Mucosa of stomach (tissue), 1 donor: ENCODE results near the gene LEMD2.

Experiments
- H3K27me3 ChIP-seq: one replicate; pipeline ENCODE4 v1.7.0; 2013; ENCODE audit warnings: mild to moderate bottlenecking, low read length; ENCODE audit not compliant: control insufficient read depth, insufficient read depth
- H3K36me3 ChIP-seq: one replicate; pipeline ENCODE4 v1.7.0; 2013; ENCODE audit warnings: low read length; ENCODE audit not compliant: control insufficient read depth, insufficient read depth
- H3K4me1 ChIP-seq: one replicate; pipeline ENCODE4 v1.7.0; 2013; ENCODE audit warnings: mild to moderate bottlenecking, low read length; ENCODE audit not compliant: control insufficient read depth, insufficient read depth
- H3K4me3 ChIP-seq: one replicate; pipeline ENCODE4 v1.7.0; 2013; ENCODE audit warnings: low read length
- H3K9ac ChIP-seq: one replicate; pipeline ENCODE4 v1.7.0; 2013; ENCODE audit warnings: mild to moderate bottlenecking, low read length, moderate library complexity
- H3K9me3 ChIP-seq: one replicate; pipeline ENCODE4 v1.7.0; 2013; ENCODE audit warnings: mild to moderate bottlenecking, low read length, moderate library complexity; ENCODE audit not compliant: control insufficient read depth
- donor health status: Pancreatic carcinoma.

Gene LEMD2

GRCh38 chr6:33766921-33767907 is 21.7 kb downstream of the LEMD2 start:
- no peaks in the 10 kb centered on the region for H3K9me3 ChIP-seq
- no peak overlapping the region for H3K4me3 ChIP-seq
- peaks cover 25% of the 10 kb centered on the region for H3K4me1 ChIP-seq
- no peaks in the 10 kb centered on the region for H3K36me3 ChIP-seq
- H3K27me3 ChIP-seq: peaks cover 10% of the 10 kb centered on the region
- H3K9ac ChIP-seq: no peak overlapping the region

GRCh38 chr6:33765368-33765767 is 23.6 kb downstream of the LEMD2 start:
- no peaks in the 10 kb centered on the region for H3K36me3 ChIP-seq
- no peak overlapping the region for H3K9ac ChIP-seq
- H3K4me3 ChIP-seq: no peak overlapping the region
- H3K4me1 ChIP-seq: peaks cover 30% of the 10 kb centered on the region
- peaks cover 10% of the 10 kb centered on the region for H3K27me3 ChIP-seq
- H3K9me3 ChIP-seq: no peaks in the 10 kb centered on the region

GRCh38 chr6:33764036-33764435 is 24.9 kb downstream of the LEMD2 start:
- Histone ChIP-seq H3K9me3 (no peaks in the 10 kb centered on the region), H3K27me3 (no peaks in the 10 kb centered on the region), H3K9ac (no peak overlapping the region), H3K36me3 (no peaks in the 10 kb centered on the region), H3K4me3 (no peak overlapping the region), H3K4me1 (peaks cover 35% of the 10 kb centered on the region)

GRCh38 chr6:33763483-33763882 is 25.4 kb downstream of the LEMD2 start:
- Histone ChIP-seq H3K36me3 (no peaks in the 10 kb centered on the region), H3K9me3 (no peaks in the 10 kb centered on the region), H3K4me1 (peaks cover 32% of the 10 kb centered on the region), H3K27me3 (no peaks in the 10 kb centered on the region), H3K4me3 (no peak overlapping the region), H3K9ac (no peak overlapping the region)

GRCh38 chr6:33762713-33763112 is 26.2 kb downstream of the LEMD2 start:
- no peak overlapping the region for H3K4me3 ChIP-seq
- H3K9me3 ChIP-seq: no peaks in the 10 kb centered on the region
- peaks cover 38% of the 10 kb centered on the region for H3K4me1 ChIP-seq
- no peak overlapping the region for H3K9ac ChIP-seq
- H3K27me3 ChIP-seq: no peaks in the 10 kb centered on the region
- H3K36me3 ChIP-seq: no peaks in the 10 kb centered on the region

- no peaks in the 10 kb centered on the region for H3K9me3 ChIP-seq
- H3K4me3 ChIP-seq: no peak overlapping the region
These were observed 26.9 kb downstream of the LEMD2 start for GRCh38 chr6:33761922-33762629.

GRCh38 chr6:33761581-33761921 is 27.4 kb downstream of the LEMD2 start:
- Histone ChIP-seq H3K9ac (peak overlapping the region; percentile 8), H3K9me3 (no peaks in the 10 kb centered on the region), H3K27me3 (no peaks in the 10 kb centered on the region), H3K4me1 (peaks cover 48% of the 10 kb centered on the region), H3K4me3 (no peak overlapping the region), H3K36me3 (no peaks in the 10 kb centered on the region)

More at GRCh38 chr6:33761922-33762629, 26.9 kb downstream of the LEMD2 start:
- H3K4me1 ChIP-seq: peaks cover 44% of the 10 kb centered on the region
- no peaks in the 10 kb centered on the region for H3K27me3 ChIP-seq
- peak overlapping the region; percentile 35 for H3K9ac ChIP-seq
- H3K36me3 ChIP-seq: no peaks in the 10 kb centered on the region

- Histone ChIP-seq H3K36me3 (no peaks in the 10 kb centered on the region), H3K27me3 (no peaks in the 10 kb centered on the region), H3K4me1 (peaks cover 53% of the 10 kb centered on the region), H3K4me3 (no peak overlapping the region), H3K9ac (no peak overlapping the region), H3K9me3 (no peaks in the 10 kb centered on the region)
These were observed 28.9 kb downstream of the LEMD2 start for GRCh38 chr6:33759887-33760629.

- Histone ChIP-seq H3K4me3 (no peak overlapping the region), H3K36me3 (no peaks in the 10 kb centered on the region), H3K27me3 (no peaks in the 10 kb centered on the region), H3K9ac (no peak overlapping the region), H3K4me1 (peaks cover 53% of the 10 kb centered on the region), H3K9me3 (no peaks in the 10 kb centered on the region)
These were observed 30.1 kb downstream of the LEMD2 start for GRCh38 chr6:33758815-33759216.

GRCh38 chr6:33757906-33758305 is 31.0 kb downstream of the LEMD2 start:
- H3K27me3 ChIP-seq: no peaks in the 10 kb centered on the region
- H3K9me3 ChIP-seq: no peaks in the 10 kb centered on the region
- H3K4me3 ChIP-seq: no peak overlapping the region
- H3K9ac ChIP-seq: no peak overlapping the region
- peaks cover 53% of the 10 kb centered on the region for H3K4me1 ChIP-seq
- H3K36me3 ChIP-seq: no peaks in the 10 kb centered on the region

- Histone ChIP-seq H3K36me3 (no peaks in the 10 kb centered on the region), H3K4me1 (peaks cover 58% of the 10 kb centered on the region), H3K27me3 (no peaks in the 10 kb centered on the region), H3K9me3 (no peaks in the 10 kb centered on the region), H3K4me3 (no peak overlapping the region), H3K9ac (no peak overlapping the region)
These were observed 31.8 kb downstream of the LEMD2 start for GRCh38 chr6:33757113-33757512.
